Astrocyte (in vitro differentiated cells and primary cell): ENCODE data around the gene TLE5. TPM values are rescaled to one million over a fixed set of nuclear protein-coding genes. Genes with fewer than 3 reads are reported as not detected.

ENCODE experiments used
- DNase-seq: peaks from one replicate; pipeline ENCODE4 v3.0.0-alpha.2; 2010; ENCODE audit warnings: low read depth
- FAIRE-seq: peaks from 2 replicates; lab custom pipeline; 2011; peaks lifted over from hg19 to GRCh38; lab: Jason Lieb, UNC
- H2AFZ ChIP-seq: 2 replicates; pipeline ENCODE4 v1.6.0; 2012; ENCODE audit warnings: low read depth, low read length, inconsistent platforms
- H3K27ac ChIP-seq: 2 replicates; pipeline ENCODE4 v1.5.1; 2011; ENCODE audit warnings: low read depth, low read length, inconsistent platforms
- H3K27me3 ChIP-seq: 2 replicates; pipeline ENCODE4 v1.6.0; 2011; ENCODE audit warnings: low read length, inconsistent platforms; ENCODE audit not compliant: insufficient read depth
- H3K36me3 ChIP-seq: 2 replicates; pipeline ENCODE4 v1.5.1; 2011; ENCODE audit warnings: low read length, inconsistent platforms; ENCODE audit not compliant: insufficient read depth
- H3K4me1 ChIP-seq: 2 replicates; pipeline ENCODE4 v1.5.1; 2011; ENCODE audit warnings: low read length, inconsistent platforms; ENCODE audit not compliant: insufficient read depth
- H3K4me2 ChIP-seq: 2 replicates; pipeline ENCODE4 v1.6.0; 2012; ENCODE audit warnings: low read length, inconsistent platforms
- H3K4me3 ChIP-seq: 2 replicates; pipeline ENCODE4 v1.5.1; 2011; ENCODE audit warnings: low read depth, mild to moderate bottlenecking, low read length, inconsistent platforms; ENCODE audit not compliant: insufficient read depth
- H3K79me2 ChIP-seq: 2 replicates; pipeline ENCODE4 v1.6.0; 2012; ENCODE audit warnings: mild to moderate bottlenecking, low read length, inconsistent platforms; ENCODE audit not compliant: insufficient read depth
- H3K9ac ChIP-seq: 2 replicates; pipeline ENCODE4 v1.6.0; 2012; ENCODE audit warnings: mild to moderate bottlenecking, low read length, inconsistent platforms
- H3K9me3 ChIP-seq: 2 replicates; pipeline ENCODE4 v1.5.1; 2012; ENCODE audit warnings: low read depth, mild to moderate bottlenecking, low read length, inconsistent platforms; ENCODE audit not compliant: insufficient read depth
- H4K20me1 ChIP-seq: 2 replicates; pipeline ENCODE4 v1.6.0; 2012; ENCODE audit warnings: low read length, inconsistent platforms; ENCODE audit not compliant: insufficient read depth
- H3K27ac Mint-ChIP-seq: one replicate; pipeline ENCODE4 v1.8.0; 2021; ENCODE audit warnings: mild to moderate bottlenecking, mixed read lengths; ENCODE audit not compliant: unreplicated experiment
- H3K27me3 Mint-ChIP-seq: one replicate; pipeline ENCODE4 v1.8.0; 2021; ENCODE audit warnings: low read depth, mixed read lengths; ENCODE audit not compliant: unreplicated experiment
- H3K36me3 Mint-ChIP-seq: one replicate; pipeline ENCODE4 v1.8.0; 2021; ENCODE audit warnings: low read depth, mixed read lengths; ENCODE audit not compliant: unreplicated experiment
- H3K4me1 Mint-ChIP-seq: one replicate; pipeline ENCODE4 v1.8.0; 2021; ENCODE audit warnings: low read depth, mixed read lengths; ENCODE audit not compliant: unreplicated experiment
- H3K4me3 Mint-ChIP-seq: one replicate; pipeline ENCODE4 v1.8.0; 2021; ENCODE audit warnings: mild to moderate bottlenecking, moderate library complexity, mixed read lengths; ENCODE audit not compliant: unreplicated experiment
- H3K9me3 Mint-ChIP-seq: one replicate; pipeline ENCODE4 v1.8.0; 2021; ENCODE audit warnings: mild to moderate bottlenecking, mixed read lengths; ENCODE audit not compliant: unreplicated experiment
- CTCF ChIP-seq: IDR thresholded peaks from 2 replicates; pipeline ENCODE4 v1.5.1; 2011; ENCODE audit warnings: low read depth, mild to moderate bottlenecking, inconsistent platforms, low read length, moderate library complexity; ENCODE audit not compliant: insufficient read depth
- EZH2 ChIP-seq: IDR thresholded peaks from 2 replicates; pipeline ENCODE4 v1.6.1; 2012; ENCODE audit warnings: mild to moderate bottlenecking, low read length, inconsistent platforms; ENCODE audit not compliant: insufficient read depth
- total RNA-seq: library from RNA; stranded (reverse); gene quantifications from 2 replicates; pipeline ENCODE4 v1.2.1, GENCODE V29; 2021

The TLE5 gene
- total RNA-seq, 1 donor from 2014 or later: 210 TPM

GRCh38 chr19:3102239-3103140 is 40.2 kb upstream of the TLE5 start:
- Mint-ChIP-seq H3K4me1 (peaks cover 5% of the 10 kb centered on the region), H3K27ac (no peak overlapping the region), H3K9me3 (no peaks in the 10 kb centered on the region), H3K27me3 (peaks cover 4% of the 10 kb centered on the region), H3K4me3 (no peak overlapping the region), H3K36me3 (no peaks in the 10 kb centered on the region)
- no peak overlapping the region for H3K4me3 ChIP-seq
- H3K9me3 ChIP-seq: no peaks in the 10 kb centered on the region
- FAIRE-seq (no peak), DNase-seq (no peak)
- TF ChIP-seq CTCF (no peak), EZH2 (no peak)
- H4K20me1 ChIP-seq: peaks cover 94% of the 10 kb centered on the region
- H3K79me2 ChIP-seq: peaks cover 94% of the 10 kb centered on the region
- no peak overlapping the region for H2AFZ ChIP-seq
- H3K36me3 ChIP-seq: no peaks in the 10 kb centered on the region
- no peak overlapping the region for H3K9ac ChIP-seq
- peaks cover 10% of the 10 kb centered on the region for H3K4me1 ChIP-seq
- no peaks in the 10 kb centered on the region for H3K27me3 ChIP-seq
- no peak overlapping the region for H3K4me2 ChIP-seq
- no peak overlapping the region for H3K27ac ChIP-seq

GRCh38 chr19:3100747-3101730 is 38.7 kb upstream of the TLE5 start:
- H3K27ac Mint-ChIP-seq: no peak overlapping the region
- Histone ChIP-seq H3K4me2 (no peak overlapping the region), H3K79me2 (peaks cover 94% of the 10 kb centered on the region)

More at GRCh38 chr19:3100747-3101730, 38.7 kb upstream of the TLE5 start:
- Mint-ChIP-seq H3K27me3 (peaks cover 4% of the 10 kb centered on the region), H3K36me3 (no peaks in the 10 kb centered on the region), H3K4me1 (peaks cover 10% of the 10 kb centered on the region), H3K4me3 (no peak overlapping the region), H3K9me3 (no peaks in the 10 kb centered on the region)
- Histone ChIP-seq H3K9me3 (no peaks in the 10 kb centered on the region), H3K27ac (no peak overlapping the region), H2AFZ (no peak overlapping the region), H3K4me1 (peaks cover 13% of the 10 kb centered on the region), H4K20me1 (peaks cover 94% of the 10 kb centered on the region), H3K9ac (no peak overlapping the region), H3K4me3 (no peak overlapping the region), H3K36me3 (no peaks in the 10 kb centered on the region), H3K27me3 (no peaks in the 10 kb centered on the region)
- FAIRE-seq (no peak), DNase-seq (no peak)
- TF ChIP-seq EZH2 (no peak), CTCF (no peak)
